Skeletal muscle tissue (tissue), 4 donors: ENCODE results near the gene GPRC5C. TPM values are rescaled to one million over a fixed set of nuclear protein-coding genes. Genes with fewer than 3 reads are reported as not detected.
A peak's percentile ranks its signal among the peaks of the same experiment; 100 is the strongest.

ENCODE experiments used
- H3K27ac ChIP-seq: one replicate; pipeline ENCODE4 v1.7.0; 2013; ENCODE audit warnings: mild to moderate bottlenecking, low read depth, low read length, inconsistent platforms
- H3K27me3 ChIP-seq, 3 donors: one replicate each; pipeline ENCODE4 v1.7.0; 2013; ENCODE audit warnings: low read length in 3 of 3; ENCODE audit not compliant: control insufficient read depth in 3 of 3, insufficient read depth in 3 of 3
- H3K36me3 ChIP-seq, 3 donors: one replicate each; pipeline ENCODE4 v1.7.0; 2013; ENCODE audit warnings: low read length in 3 of 3; ENCODE audit not compliant: control insufficient read depth in 3 of 3, insufficient read depth in 3 of 3
- H3K4me1 ChIP-seq, 3 donors: one replicate each; pipeline ENCODE4 v1.7.0; 2013; ENCODE audit warnings: low read length in 3 of 3, mild to moderate bottlenecking in 3 of 3; ENCODE audit not compliant: control insufficient read depth in 3 of 3, insufficient read depth in 3 of 3
- H3K4me3 ChIP-seq, 3 donors: one replicate each; pipeline ENCODE4 v1.7.0; 2013; ENCODE audit warnings: low read length in 3 of 3
- H3K9ac ChIP-seq, 3 donors: one replicate each; pipeline ENCODE4 v1.7.0; 2013; ENCODE audit warnings: low read length in 3 of 3, mild to moderate bottlenecking in 3 of 3, moderate library complexity in 2 of 3, low read depth in 1 of 3
- H3K9me3 ChIP-seq, 3 donors: one replicate each; pipeline ENCODE4 v1.7.0; 2013; ENCODE audit warnings: low read length in 3 of 3; ENCODE audit not compliant: control insufficient read depth in 3 of 3
- total RNA-seq: library from RNA; depleted of rRNA; stranded (reverse); fragments of >200 nt; gene quantifications from one replicate; pipeline ENCODE4 v1.2.3, GENCODE V29; 2014
- donor health status: Osteomylitis.

GPRC5C gene
- total RNA-seq, 1 donor from 2014 or later, result 44.4 TPM

DNA sequence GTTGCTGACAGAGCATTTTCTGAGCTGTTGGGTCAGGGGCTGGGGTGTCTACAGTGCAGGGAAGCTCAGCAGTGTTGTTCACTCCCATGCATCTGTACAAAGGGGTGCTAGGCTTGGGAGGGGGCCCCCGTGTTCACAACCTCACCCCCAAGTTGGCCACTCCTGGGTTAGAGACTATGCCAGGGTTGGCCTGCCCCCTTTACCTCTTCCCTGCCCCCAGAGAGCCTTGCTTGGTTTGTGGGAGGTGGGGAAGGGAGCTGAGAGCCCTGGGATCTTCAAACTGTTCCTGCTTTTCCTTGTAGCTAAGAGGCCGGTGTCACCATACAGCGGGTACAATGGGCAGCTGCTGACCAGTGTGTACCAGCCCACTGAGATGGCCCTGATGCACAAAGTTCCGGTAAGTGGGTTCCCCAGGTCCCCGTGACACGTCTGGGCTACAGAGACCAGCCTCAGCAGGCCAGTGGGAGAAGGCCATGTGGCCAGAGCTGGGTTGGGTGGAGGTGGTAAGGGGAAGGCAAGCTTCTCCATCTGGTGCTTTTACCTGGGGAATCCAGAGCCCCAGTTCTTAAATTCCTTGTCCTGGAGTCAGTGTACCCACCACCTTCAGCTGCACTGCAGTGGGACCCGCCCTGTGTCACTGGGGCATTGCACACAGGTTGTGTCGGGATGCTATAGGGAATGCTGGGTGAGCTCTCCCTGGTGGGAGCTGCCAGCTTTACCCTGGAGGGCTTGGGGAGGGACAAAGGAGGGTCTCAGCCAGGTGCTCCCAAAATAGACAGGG, 11.8 kb downstream of the GPRC5C start:
- no peaks in the 10 kb centered on the region for H3K9me3 ChIP-seq
- peak overlapping the region; percentile 98 for H3K27ac ChIP-seq
- peak overlapping the region; percentile 69 to 87 (median 75) for H3K9ac ChIP-seq
- H3K4me3 ChIP-seq, result peak overlapping the region; percentile 5 to 69 (median 48)
- H3K4me1 ChIP-seq, result peaks cover 51 to 75% (median 61%) of the 10 kb centered on the region in 3 donors
- H3K27me3 ChIP-seq, result no peaks in the 10 kb centered on the region
- H3K36me3 ChIP-seq, result peaks cover 11 to 20% (median 19%) of the 10 kb centered on the region in 3 donors

DNA sequence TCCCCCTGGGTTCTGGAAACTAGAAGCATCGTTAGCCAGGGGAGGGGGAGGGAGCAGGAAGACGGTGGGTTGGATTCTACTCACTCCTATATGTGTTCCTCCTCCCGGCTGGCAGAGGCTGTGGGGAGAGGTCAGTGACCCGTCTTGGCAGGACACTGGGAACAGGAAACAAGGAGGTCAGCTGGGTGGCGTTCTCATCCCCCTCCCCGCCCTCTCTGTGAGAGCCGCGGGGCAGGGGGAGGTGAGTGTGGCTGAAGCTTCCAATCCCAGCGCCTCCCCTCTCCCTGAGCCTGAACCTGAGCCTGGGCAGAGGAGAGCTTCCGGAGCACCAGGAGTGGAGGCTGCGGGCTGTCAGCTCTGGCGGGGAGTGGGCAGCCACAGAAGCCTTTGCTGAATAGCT, 12.5 kb downstream of the GPRC5C start:
- Histone ChIP-seq H3K9me3 (no peaks in the 10 kb centered on the region), H3K36me3 (peaks cover 11 to 20% (median 19%) of the 10 kb centered on the region in 3 donors), H3K27me3 (no peaks in the 10 kb centered on the region), H3K4me3 (peak overlapping the region in 1 of 3 donors; percentile 69), H3K4me1 (peaks cover 56 to 81% (median 65%) of the 10 kb centered on the region in 3 donors), H3K9ac (peak overlapping the region in 2 of 3 donors; percentile 3 to 87), H3K27ac (peak overlapping the region; percentile 98)

DNA sequence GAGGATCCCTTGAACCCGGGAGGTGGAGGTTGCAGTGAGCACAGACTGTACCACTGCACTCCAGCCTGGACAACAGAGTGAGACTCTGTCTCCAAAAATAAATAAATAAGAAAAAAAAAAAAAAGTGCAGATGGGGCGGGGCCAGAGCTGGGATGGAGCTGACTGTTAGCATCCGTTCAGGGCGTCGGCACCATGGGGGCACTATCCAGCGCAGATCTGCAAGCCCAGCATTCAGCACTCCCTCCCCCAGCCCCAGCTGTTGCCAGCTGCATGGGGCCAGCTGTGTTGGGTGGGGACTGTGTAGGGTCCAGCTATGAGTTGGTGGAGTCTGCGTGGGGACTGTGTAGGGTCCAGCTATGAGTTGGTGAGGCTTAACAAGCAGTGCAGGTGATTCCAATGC, 13.3 kb downstream of the GPRC5C start:
- Histone ChIP-seq H3K27ac (peak overlapping the region; percentile 98), H3K36me3 (peaks cover 6 to 19% (median 15%) of the 10 kb centered on the region in 3 donors), H3K9me3 (no peaks in the 10 kb centered on the region), H3K9ac (peak overlapping the region in 1 of 3 donors; percentile 33), H3K4me1 (peaks cover 64 to 82% (median 72%) of the 10 kb centered on the region in 3 donors), H3K4me3 (no peak overlapping the region), H3K27me3 (no peaks in the 10 kb centered on the region)

DNA sequence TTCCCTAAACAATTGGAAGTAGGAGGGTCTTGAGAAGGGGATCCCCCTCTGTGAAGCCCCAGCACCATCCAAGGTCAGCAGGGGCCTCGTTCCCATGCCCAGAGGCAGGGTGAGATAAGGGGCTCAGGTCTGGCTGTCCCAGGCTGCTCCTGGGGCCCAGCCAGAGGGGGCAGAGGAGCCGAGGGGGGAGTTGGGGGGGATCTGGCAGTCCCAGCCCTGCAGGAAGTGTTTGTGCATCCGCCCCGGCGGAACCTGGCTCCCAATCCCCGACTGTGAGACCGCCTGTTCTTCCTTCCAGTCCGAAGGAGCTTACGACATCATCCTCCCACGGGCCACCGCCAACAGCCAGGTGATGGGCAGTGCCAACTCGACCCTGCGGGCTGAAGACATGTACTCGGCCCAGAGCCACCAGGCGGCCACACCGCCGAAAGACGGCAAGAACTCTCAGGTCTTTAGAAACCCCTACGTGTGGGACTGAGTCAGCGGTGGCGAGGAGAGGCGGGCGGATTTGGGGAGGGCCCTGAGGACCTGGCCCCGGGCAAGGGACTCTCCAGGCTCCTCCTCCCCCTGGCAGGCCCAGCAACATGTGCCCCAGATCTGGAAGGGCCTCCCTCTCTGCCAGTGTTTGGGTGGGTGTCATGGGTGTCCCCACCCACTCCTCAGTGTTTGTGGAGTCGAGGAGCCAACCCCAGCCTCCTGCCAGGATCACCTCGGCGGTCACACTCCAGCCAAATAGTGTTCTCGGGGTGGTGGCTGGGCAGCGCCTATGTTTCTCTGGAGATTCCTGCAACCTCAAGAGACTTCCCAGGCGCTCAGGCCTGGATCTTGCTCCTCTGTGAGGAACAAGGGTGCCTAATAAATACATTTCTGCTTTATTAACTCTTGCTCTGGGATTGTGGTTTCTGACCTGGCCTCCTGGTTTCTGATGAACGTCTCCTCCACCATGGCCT, 14.9 kb downstream of the GPRC5C start:
- Histone ChIP-seq H3K4me3 (peak overlapping the region in 2 of 3 donors; percentile 35), H3K4me1 (peaks cover 70 to 90% (median 85%) of the 10 kb centered on the region in 3 donors)

DNA sequence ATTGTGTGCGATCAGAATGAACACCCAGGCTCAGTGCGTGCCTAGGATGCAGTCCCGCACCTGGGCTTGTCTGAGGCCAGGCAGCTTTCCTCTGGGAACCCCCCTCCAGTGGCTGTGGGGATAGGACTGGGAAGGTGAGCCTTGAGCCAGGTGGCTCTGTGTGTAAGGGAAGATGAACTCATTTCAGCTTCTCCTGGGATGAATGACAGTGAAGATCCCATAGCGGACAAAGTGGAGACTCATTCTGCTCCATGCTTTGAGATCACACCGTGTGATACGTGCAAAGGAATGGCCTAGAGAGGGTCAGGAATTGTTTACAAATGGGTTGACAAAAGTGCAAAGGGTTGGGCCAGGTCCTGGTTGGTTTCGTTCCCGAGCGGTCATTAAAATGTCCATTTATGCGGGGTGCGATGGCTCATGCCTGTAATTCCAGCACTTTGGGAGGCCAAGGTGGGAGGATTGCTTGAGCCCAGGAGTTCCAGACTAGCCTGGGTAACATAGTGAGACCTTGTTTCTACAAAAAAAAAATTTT, 15.8 kb downstream of the GPRC5C start:
- Histone ChIP-seq H3K36me3 (peaks cover 0 to 10% (median 6%) of the 10 kb centered on the region in 3 donors), H3K4me1 (peaks cover 70 to 93% (median 88%) of the 10 kb centered on the region in 3 donors), H3K27ac (peak overlapping the region; percentile 80), H3K27me3 (no peaks in the 10 kb centered on the region), H3K9ac (peak overlapping the region in 1 of 3 donors; percentile 73), H3K4me3 (no peak overlapping the region), H3K9me3 (no peaks in the 10 kb centered on the region)

More for the DNA sequence above, 14.9 kb downstream of the GPRC5C start:
- Histone ChIP-seq H3K27ac (peak overlapping the region; percentile 80), H3K27me3 (no peaks in the 10 kb centered on the region), H3K9ac (peak overlapping the region; percentile 38 to 73 (median 54)), H3K9me3 (no peaks in the 10 kb centered on the region), H3K36me3 (peaks cover 0 to 10% (median 6%) of the 10 kb centered on the region in 3 donors)

DNA sequence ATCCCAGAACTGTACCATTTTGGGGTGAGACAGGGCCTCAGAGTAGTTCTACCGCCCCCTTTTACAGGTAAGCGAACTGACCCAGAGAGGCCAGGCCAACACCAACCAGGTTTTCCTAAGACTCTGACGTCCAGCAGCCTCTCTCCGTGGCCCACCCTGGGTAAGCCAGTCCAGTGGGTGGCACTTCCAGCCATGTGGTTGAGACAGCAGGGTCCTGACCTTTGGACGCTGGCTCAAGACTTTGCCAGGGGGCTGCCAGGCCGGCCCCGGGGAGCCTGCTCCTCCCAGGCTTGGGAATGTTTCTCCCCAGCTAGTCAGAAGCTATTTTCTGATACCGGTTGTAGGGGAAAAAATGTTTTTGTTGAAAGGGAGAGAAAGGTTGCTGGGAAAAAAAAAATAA, 16.9 kb downstream of the GPRC5C start:
- Histone ChIP-seq H3K27ac (peak overlapping the region; percentile 65), H3K36me3 (peaks cover 0 to 10% (median 6%) of the 10 kb centered on the region in 3 donors), H3K9me3 (no peaks in the 10 kb centered on the region), H3K4me1 (peaks cover 70 to 92% (median 87%) of the 10 kb centered on the region in 3 donors), H3K9ac (peak overlapping the region in 1 of 3 donors; percentile 62), H3K4me3 (no peak overlapping the region), H3K27me3 (no peaks in the 10 kb centered on the region)

DNA sequence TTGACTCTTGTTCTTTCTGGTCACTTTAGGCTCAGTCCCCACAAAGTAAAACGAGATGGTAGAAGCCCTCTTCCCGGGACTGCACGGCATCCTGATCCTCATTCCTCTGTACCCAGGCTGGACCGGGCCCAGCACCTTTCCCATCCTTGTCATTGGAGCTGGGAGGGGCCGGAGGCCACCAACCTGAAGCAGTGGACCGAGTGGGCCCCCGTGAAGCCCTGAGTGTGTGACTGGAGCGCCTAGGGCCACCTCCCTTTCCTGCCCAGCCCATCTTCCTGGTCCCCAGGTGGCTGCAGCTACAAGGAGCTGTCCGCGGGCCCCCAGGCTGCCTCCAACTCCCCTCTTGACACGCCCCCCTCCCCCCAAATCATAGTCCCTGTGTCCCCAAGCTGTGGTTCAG, 17.4 kb downstream of the GPRC5C start:
- H3K9ac ChIP-seq, result no peak overlapping the region
- H3K27ac ChIP-seq, result peak overlapping the region; percentile 65
- peaks cover 0 to 10% (median 4%) of the 10 kb centered on the region in 3 donors for H3K36me3 ChIP-seq
- peaks cover 66 to 88% (median 84%) of the 10 kb centered on the region in 3 donors for H3K4me1 ChIP-seq
- H3K27me3 ChIP-seq, result no peaks in the 10 kb centered on the region
- no peak overlapping the region for H3K4me3 ChIP-seq
- no peaks in the 10 kb centered on the region for H3K9me3 ChIP-seq

- H3K27me3 ChIP-seq, result no peaks in the 10 kb centered on the region
- H3K4me1 ChIP-seq, result peaks cover 66 to 88% (median 84%) of the 10 kb centered on the region in 3 donors
- no peaks in the 10 kb centered on the region for H3K9me3 ChIP-seq
- H3K9ac ChIP-seq, result peak overlapping the region in 1 of 3 donors; percentile 8
- H3K4me3 ChIP-seq, result peak overlapping the region in 1 of 3 donors; percentile 13
- peak overlapping the region; percentile 65 for H3K27ac ChIP-seq
- H3K36me3 ChIP-seq, result peaks cover 0 to 10% (median 4%) of the 10 kb centered on the region in 3 donors
Observed at GRCh38 chr17:74449773-74450172, 17.9 kb downstream of the GPRC5C start.

DNA sequence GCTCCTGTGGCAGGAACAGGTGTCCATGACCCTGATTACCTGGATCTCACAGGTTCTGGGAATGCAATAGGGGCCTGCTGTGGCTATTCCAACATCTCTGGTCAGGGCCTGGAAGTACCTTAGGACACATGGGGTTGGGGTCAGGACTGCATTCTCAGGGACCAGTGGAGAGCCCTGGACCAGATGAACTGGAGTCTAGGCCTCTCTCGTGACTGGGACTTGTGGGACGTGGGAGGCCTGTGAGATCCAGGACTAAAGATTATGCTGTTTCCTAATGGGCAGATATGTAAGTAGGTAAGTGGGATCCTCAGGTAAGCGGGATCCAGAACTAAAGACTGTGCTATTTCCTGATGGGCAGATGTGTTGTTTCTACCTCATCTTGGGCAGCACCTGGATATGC, 18.3 kb downstream of the GPRC5C start:
- Histone ChIP-seq H3K27ac (peak overlapping the region; percentile 65), H3K9ac (peak overlapping the region in 1 of 3 donors; percentile 69), H3K36me3 (peaks cover 0 to 10% (median 4%) of the 10 kb centered on the region in 3 donors), H3K4me3 (no peak overlapping the region), H3K4me1 (peaks cover 67 to 88% (median 85%) of the 10 kb centered on the region in 3 donors), H3K9me3 (no peaks in the 10 kb centered on the region), H3K27me3 (no peaks in the 10 kb centered on the region)
